Nasal cavity respiratory epithelium epithelial cell of viscerocranial mucosa (primary cell): ENCODE measurements around the gene SNORC. TPM values are rescaled to one million over a fixed set of nuclear protein-coding genes. Genes with fewer than 3 reads are reported as not detected.

Source experiments
- total RNA-seq: library from RNA; depleted of rRNA; stranded (reverse); fragments of >200 nt; gene quantifications from 2 replicates; pipeline ENCODE4 v1.2.3, GENCODE V29; 2014

Gene SNORC
- total RNA-seq, result 0.34 and 1.1 TPM in 2 replicates

GRCh38 chr2:232870018-232870765 is at the start of gene SNORC:
Gene SNORC, plus strand, starts transcription at chr2:232870264. Its CDS starts 78 bp downstream, at chr2:232870342.

Other genes starting within 250 kb of the SNORC start
- 0.07 TPM in 1 of 2 replicates, not detected in the other for gene EFHD1, start 236.7 kb upstream of the SNORC start, total RNA-seq
- 56.0 and 63.4 TPM in 2 replicates for gene GIGYF2, start 172.9 kb upstream of the SNORC start, total RNA-seq
- gene KCNJ13, start 93.7 kb upstream of the SNORC start, total RNA-seq, result not detected in 2 replicates
- gene NGEF, start 143.0 kb downstream of the SNORC start, total RNA-seq, result 0.68 and 2.1 TPM in 2 replicates
- not detected in 2 replicates for gene NEU2, start 162.4 kb downstream of the SNORC start, total RNA-seq
- gene INPP5D, start 190.1 kb downstream of the SNORC start, total RNA-seq, result 29.7 and 88.3 TPM in 2 replicates